ENCODE measurements around the gene ARFGEF2.
"Not testable (repeated sequence)": the region's sequence is repeated elsewhere in the genome, so short reads cannot be mapped to it uniquely, and the experiment has no call there.

ARFGEF2 gene

GRCh38 chr20:49054056-49054643 lies 132.6 kb downstream of the ARFGEF2 start:
- DNase-seq (ENCODE audit: low read depth in 3 of 3, low spot score in 1 of 3), result no peak

- DNase-seq (ENCODE audit: low read depth in 3 of 3, low spot score in 1 of 3), result no peak
Observed at GRCh38 chr20:49063279-49063678, 141.8 kb downstream of the ARFGEF2 start.

GRCh38 chr20:49074521-49074920 lies 153.0 kb downstream of the ARFGEF2 start:
- DNase-seq (ENCODE audit: low read depth in 3 of 3, low spot score in 1 of 3), result no peak

- DNase-seq (ENCODE audit: low read depth in 3 of 3, low spot score in 1 of 3), result no peak
Observed at GRCh38 chr20:49078310-49078709, 156.8 kb downstream of the ARFGEF2 start.

- not testable (repeated sequence) for DNase-seq (ENCODE audit: low read depth in 3 of 3, low spot score in 1 of 3)
Observed at GRCh38 chr20:49082295-49082694, 160.8 kb downstream of the ARFGEF2 start.
